HG03103 (cell line): ENCODE measurements around the gene WFDC2.

Source experiments
- ATAC-seq: cut with Tn5 transposase; IDR thresholded peaks from one replicate; pipeline ENCODE4 v1.9.1; 2021; ENCODE audit warnings: low read depth; ENCODE audit not compliant: unreplicated experiment

WFDC2 gene

GRCh38 chr20:45469336-45470261 is at the start of gene WFDC2:
Gene WFDC2, plus strand, starts transcription at chr20:45469753. Its CDS starts 29 bp downstream, at chr20:45469782.
- ATAC-seq, result no peak

- ATAC-seq, result no peak
These were observed 49.4 kb upstream of the WFDC2 start for GRCh38 chr20:45420125-45420524.

- no peak for ATAC-seq
These were observed 45.9 kb upstream of the WFDC2 start for GRCh38 chr20:45423700-45424099.

GRCh38 chr20:45425561-45425960 is 44.0 kb upstream of the WFDC2 start:
- no peak for ATAC-seq

GRCh38 chr20:45426320-45427016 is 43.1 kb upstream of the WFDC2 start:
- no peak for ATAC-seq

- no peak for ATAC-seq
These were observed 42.1 kb upstream of the WFDC2 start for GRCh38 chr20:45427236-45428149.

- no peak for ATAC-seq
These were observed 39.9 kb upstream of the WFDC2 start for GRCh38 chr20:45429618-45430017.

- ATAC-seq, result peak; percentile 64
These were observed 37.3 kb upstream of the WFDC2 start for GRCh38 chr20:45432294-45432693.

GRCh38 chr20:45433316-45433715 is 36.2 kb upstream of the WFDC2 start:
- ATAC-seq, result no peak

- no peak for ATAC-seq
These were observed 35.6 kb upstream of the WFDC2 start for GRCh38 chr20:45433976-45434375.

- peak; percentile 69 for ATAC-seq
These were observed 32.6 kb upstream of the WFDC2 start for GRCh38 chr20:45436732-45437485.

GRCh38 chr20:45440424-45440823 is 29.1 kb upstream of the WFDC2 start:
- no peak for ATAC-seq

GRCh38 chr20:45440891-45441685 is 28.5 kb upstream of the WFDC2 start:
- no peak for ATAC-seq

GRCh38 chr20:45441746-45442145 is 27.8 kb upstream of the WFDC2 start:
- no peak for ATAC-seq

GRCh38 chr20:45444050-45444449 is 25.5 kb upstream of the WFDC2 start:
- ATAC-seq, result no peak

GRCh38 chr20:45445805-45446562 is 23.6 kb upstream of the WFDC2 start:
- ATAC-seq, result peak; percentile 73

GRCh38 chr20:45448270-45448669 is 21.3 kb upstream of the WFDC2 start:
- no peak for ATAC-seq

GRCh38 chr20:45449528-45449927 is 20.0 kb upstream of the WFDC2 start:
- ATAC-seq, result no peak
